NK-92 (cell line): Measurements from ENCODE around the gene RASAL2.

ENCODE experiments used
- DNase-seq: peaks from one replicate; lab custom pipeline; 2025; ENCODE audit not compliant: unreplicated experiment; lab: John Stamatoyannopoulos, UW

RASAL2 gene

GRCh38 chr1:178530502-178530901 is 436.6 kb downstream of the RASAL2 start:
- DNase-seq, result no peak

DNA sequence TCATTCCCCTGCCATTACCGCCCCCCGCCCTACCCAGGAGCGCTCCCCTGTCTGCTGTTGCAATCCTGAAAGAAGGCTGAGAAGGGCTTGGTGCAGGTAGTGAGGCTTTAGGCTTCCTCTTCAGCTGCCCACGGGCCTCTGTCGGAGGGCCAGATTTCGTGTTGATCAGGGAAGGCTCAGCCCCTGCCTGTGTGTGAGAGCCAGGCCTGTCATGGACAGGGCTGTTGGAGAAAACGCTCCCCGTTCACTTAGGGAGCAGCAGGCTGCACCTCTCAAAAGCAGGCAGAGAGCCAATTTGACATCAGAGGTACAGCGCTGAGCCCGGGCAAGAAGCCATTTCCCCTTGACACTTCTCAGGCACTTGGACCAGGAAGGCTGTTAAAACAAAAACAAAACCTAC is 438.0 kb downstream of the RASAL2 start:
- DNase-seq, result no peak

- DNase-seq, result no peak
Measured at GRCh38 chr1:178532392-178532791, 438.5 kb downstream of the RASAL2 start.

GRCh38 chr1:178533121-178533946 is 439.4 kb downstream of the RASAL2 start:
- DNase-seq, result no peak
